Aortic smooth muscle cell (primary cell): ENCODE measurements around the gene TSGA10IP. TPM values are rescaled to one million over a fixed set of nuclear protein-coding genes. Genes with fewer than 3 reads are reported as not detected.

ENCODE experiments used
- total RNA-seq: library from RNA; depleted of rRNA; stranded (reverse); fragments of >200 nt; gene quantifications from 2 replicates; pipeline ENCODE4 v1.2.3, GENCODE V29; 2014

TSGA10IP gene
- 0.13 TPM in 1 of 2 replicates, not detected in the other for total RNA-seq

DNA sequence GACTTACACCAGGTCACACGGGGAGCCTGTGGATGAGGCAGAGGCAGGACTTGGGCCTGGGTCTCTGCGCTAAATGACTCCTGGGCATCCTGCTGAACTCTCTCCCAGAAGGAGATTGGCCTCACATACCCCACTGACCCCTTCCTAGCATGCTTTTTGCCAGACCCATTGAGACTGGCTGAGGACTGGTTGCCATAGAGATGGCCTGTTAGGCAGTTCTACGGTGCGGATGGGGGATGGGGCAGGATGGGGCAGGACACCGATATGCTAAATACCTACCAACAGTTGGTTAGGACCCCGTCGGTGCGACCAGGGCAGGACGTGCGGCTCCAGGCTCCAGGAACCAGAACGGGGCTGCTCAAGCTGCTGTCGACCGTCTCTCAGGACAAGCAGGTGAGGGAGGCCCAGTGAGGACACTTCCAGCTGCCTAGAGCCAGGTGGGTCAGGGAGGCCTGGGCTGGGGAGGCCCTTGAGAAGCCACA, at the start of gene TSGA10IP:
TSGA10IP (plus strand) TSS at position 51 of the 482 bp plus-strand sequence; CDS start at position 247, 196 bp downstream.

DNA sequence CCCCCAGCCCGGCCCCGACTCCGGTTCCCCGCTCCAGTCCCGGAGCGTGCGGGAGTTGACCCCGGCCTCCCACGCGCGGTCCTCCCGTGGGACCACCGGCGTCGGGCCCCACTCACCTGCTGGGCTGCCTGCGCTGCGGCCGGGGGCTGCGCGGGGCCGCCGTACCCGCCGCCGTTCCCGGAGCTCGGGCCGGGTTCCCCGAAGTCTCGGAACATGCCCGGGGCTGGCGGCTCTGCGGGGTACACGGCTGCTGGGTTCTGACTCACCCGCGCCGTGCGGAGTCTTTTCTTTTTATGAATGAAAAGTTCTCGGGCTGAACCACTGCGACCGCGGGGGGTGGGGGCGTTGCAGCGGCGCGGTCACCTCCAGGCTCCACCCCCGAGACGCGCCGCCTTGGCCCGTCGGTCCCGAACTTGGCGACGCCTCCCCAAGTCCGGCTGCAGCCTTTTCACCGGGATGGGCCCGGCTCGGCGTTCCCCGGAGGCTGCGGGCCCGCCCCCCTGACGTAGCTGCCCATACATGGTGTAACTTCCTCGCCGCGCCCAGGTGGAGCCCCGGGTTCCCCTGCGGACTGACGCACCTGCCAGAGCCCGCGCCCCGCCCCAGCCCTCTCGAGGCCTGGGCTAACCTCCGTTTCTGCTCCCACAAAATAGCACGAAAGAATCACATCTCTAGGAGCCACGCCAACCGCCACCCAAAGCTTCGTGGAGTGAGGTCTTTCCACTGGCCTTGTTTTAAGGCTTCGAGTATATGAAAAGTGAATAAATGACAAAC, 45.0 kb upstream of the TSGA10IP start, which contains the start of gene FOSL1:
FOSL1 (minus strand) TSS at position 264 of the 774 bp plus-strand sequence; CDS start at position 215, 49 bp downstream.

DNA sequence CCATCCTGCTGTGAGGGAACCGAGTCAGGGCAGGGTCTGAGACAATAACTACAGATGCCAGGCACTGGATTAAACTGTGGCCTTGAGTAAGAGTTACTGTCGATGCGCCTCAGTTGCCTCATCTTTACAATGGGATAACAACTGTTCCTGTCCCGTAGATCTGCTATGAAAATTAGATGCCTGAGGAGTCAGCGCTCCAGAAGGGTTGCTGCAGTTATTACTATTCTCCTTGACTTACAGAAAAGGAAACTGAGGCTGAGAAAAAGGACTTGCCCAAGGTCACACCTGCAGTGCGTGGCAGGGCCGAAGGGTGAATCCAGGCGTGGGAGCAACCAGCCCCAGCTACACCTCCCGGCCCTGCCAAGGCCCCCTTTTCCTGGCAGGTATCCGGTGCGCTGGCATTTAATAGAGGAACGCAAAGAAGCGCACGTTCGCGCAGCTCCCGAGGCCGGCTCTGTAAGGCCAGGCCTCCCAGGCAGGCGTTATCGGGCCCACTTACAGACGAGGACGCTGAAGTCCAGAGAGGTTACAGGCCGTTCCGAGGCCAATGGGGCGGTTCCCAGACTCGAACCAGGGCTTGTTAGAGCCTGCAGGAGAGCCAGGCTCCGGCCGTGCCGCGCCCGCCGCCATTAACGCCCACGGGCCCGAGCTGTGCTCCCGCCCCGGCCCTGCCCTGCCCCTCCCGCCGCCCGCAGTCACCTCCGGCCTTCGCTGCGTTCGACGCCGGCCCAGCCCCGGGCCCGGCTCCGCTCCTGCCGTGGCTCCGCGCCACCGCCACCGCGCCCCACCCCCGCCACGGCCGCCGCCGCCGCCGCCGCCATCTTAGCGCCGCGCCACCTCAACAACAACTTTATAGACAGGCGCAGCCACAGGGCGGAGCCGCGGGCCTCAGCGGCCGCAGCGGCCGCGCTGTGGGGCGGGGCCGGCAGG, 26.8 kb upstream of the TSGA10IP start, which contains the start of gene C11orf68:
C11orf68 (minus strand) TSS at position 852 of the 930 bp plus-strand sequence; CDS start at position 821, 31 bp downstream.

DNA sequence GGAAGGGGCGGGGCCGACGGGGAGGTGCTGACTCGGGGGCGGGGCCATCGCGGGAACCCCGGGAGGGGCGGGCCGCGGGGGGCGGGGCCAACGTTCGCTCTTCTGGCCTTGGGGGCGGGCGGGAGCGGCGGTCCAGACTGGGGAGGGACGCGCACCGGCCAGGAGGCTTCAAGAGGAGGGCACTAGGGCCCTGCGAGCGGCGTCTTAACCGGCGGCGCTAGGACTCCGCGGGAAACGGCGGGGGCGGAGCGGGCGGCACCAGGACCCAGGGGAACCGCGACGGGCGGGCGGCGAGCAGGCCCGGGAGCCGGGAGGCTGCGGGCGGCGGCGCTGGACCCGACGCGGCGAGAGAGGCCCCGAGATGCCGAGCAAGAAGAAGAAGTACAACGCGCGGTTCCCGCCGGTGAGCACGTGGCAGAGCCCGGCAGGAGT, 26.1 kb upstream of the TSGA10IP start, which contains the start of gene DRAP1:
DRAP1 (plus strand) TSS at position 286 of the 432 bp plus-strand sequence; CDS start at position 362, 76 bp downstream.

DNA sequence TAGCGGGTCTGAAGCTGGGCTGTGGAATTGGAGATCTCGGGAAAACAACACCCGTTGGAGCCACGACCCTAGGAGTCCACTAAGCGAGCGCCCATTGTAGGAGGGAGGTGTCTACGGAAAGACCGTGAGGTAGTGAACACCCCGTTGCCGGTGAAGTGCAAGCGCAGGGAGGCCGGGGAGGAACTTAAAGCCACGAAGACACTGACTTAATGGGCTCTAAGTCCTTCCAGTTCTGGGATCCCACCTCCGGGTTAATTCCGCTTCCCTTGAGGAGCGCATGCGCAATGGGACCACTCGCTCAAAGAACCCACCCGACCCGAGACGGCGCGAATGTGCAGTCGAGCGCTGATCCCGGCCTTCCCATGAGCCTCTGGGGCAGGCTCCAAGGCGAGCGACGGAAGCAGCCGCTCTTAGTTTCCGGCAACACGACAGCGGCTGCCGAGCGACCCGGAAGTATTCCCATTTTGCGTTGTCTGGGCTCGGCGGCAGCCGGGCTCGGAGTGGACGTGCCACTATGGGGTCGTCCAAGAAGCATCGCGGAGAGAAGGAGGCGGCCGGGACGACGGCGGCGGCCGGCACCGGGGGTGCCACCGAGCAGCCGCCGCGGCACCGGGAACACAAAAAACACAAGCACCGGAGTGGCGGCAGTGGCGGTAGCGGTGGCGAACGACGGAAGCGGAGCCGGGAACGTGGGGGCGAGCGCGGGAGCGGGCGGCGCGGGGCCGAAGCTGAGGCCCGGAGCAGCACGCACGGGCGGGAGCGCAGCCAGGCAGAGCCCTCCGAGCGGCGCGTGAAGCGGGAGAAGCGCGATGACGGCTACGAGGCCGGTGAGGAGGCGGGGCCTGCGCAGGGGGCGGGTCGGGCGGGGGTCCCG, 16.2 kb downstream of the TSGA10IP start, which contains the start of gene SART1:
SART1 (plus strand) TSS at position 468 of the 874 bp plus-strand sequence; CDS start at position 515, 47 bp downstream.

DNA sequence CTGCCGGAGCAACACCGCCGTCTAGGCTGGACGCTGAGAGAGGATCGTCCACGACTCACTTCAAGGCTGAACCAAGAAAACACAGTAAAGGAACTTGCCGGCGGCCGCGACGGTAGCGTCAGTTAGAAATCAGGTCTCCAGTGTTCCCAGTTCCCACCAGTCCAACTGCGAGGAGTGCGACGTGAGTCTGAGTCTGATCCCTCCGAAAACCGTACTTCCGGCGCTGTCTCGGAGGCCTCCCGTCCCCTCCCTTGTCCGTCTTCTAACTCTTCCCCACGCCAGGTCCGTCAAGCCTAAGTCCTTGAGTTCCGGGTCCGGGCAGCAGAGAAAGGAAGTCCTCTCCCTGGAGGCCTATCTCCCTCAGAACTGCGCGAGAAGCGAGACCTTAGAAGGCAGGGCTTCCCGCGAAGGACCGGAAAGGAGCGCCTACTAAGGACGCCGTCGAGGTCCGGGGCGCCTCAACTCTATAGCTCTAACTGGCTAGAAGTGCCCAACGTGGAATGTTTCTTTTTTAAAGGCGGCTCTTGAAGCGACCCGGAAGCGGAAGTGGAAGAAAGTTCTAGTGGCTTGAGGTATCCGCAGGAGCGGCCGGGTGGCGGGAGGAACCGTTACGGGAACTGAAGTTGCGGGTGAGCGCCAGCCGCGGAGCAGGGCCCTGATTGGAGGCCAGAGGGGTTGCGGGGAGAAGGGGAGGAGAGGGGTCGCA, 56.8 kb downstream of the TSGA10IP start, which contains the start of the genes BANF1 and EIF1AD:
BANF1 (plus strand) TSS at position 562 of the 706 bp plus-strand sequence. CDS start 748 bp downstream, outside the sequence.
EIF1AD (minus strand) TSS at position 216 of the 706 bp plus-strand sequence. CDS start 1,768 bp downstream, outside the sequence.

Other genes with a start within 250 kb of the TSGA10IP start
- 50.4 and 53.0 TPM in 2 replicates for gene KAT5, start 233.2 kb upstream of the TSGA10IP start, total RNA-seq
- 42.2 and 42.3 TPM in 2 replicates for gene RNASEH2C, start 224.7 kb upstream of the TSGA10IP start, total RNA-seq
- 4.9 and 5.5 TPM in 2 replicates for gene AP5B1, start 164.5 kb upstream of the TSGA10IP start, total RNA-seq
- gene OVOL1, start 158.4 kb upstream of the TSGA10IP start, total RNA-seq: not detected in 2 replicates
- gene SNX32, start 111.5 kb upstream of the TSGA10IP start, total RNA-seq: 0.37 and 0.40 TPM in 2 replicates
- 1,495 and 1,569 TPM in 2 replicates for gene CFL1, start 87.3 kb upstream of the TSGA10IP start, total RNA-seq
- 38.2 and 48.4 TPM in 2 replicates for gene MUS81, start 85.0 kb upstream of the TSGA10IP start, total RNA-seq
- gene EFEMP2, start 72.7 kb upstream of the TSGA10IP start, total RNA-seq: 78.6 and 82.4 TPM in 2 replicates
- gene CTSW, start 65.6 kb upstream of the TSGA10IP start, total RNA-seq: 0.12 TPM in 1 of 2 replicates, not detected in the other
- 221 and 262 TPM in 2 replicates for gene FIBP, start 57.0 kb upstream of the TSGA10IP start, total RNA-seq
- gene CCDC85B, start 54.8 kb upstream of the TSGA10IP start, total RNA-seq: 80.3 and 83.5 TPM in 2 replicates
- 24.0 and 32.9 TPM in 2 replicates for gene FOSL1, start 45.1 kb upstream of the TSGA10IP start, total RNA-seq
- 25.0 and 26.1 TPM in 2 replicates for gene C11orf68, start 26.4 kb upstream of the TSGA10IP start, total RNA-seq
- 574 and 841 TPM in 2 replicates for gene DRAP1, start 26.1 kb upstream of the TSGA10IP start, total RNA-seq
- gene SART1, start 16.3 kb downstream of the TSGA10IP start, total RNA-seq: 52.0 and 80.1 TPM in 2 replicates
- 32.6 and 36.8 TPM in 2 replicates for gene EIF1AD, start 56.7 kb downstream of the TSGA10IP start, total RNA-seq
- 16.5 and 25.9 TPM in 2 replicates for gene BANF1, start 57.0 kb downstream of the TSGA10IP start, total RNA-seq
- gene CST6, start 66.5 kb downstream of the TSGA10IP start, total RNA-seq: 3.3 and 7.6 TPM in 2 replicates
- gene CATSPER1, start 81.0 kb downstream of the TSGA10IP start, total RNA-seq: 0.13 and 0.19 TPM in 2 replicates
- gene GAL3ST3, start 103.7 kb downstream of the TSGA10IP start, total RNA-seq: not detected in 2 replicates
- 127 and 134 TPM in 2 replicates for gene SF3B2, start 106.9 kb downstream of the TSGA10IP start, total RNA-seq
- gene PACS1, start 124.8 kb downstream of the TSGA10IP start, total RNA-seq: 23.9 and 47.6 TPM in 2 replicates